ENCODE results near the gene PNMA6E.

GRCh38 chrX:153411988-153412574, 10.9 kb upstream of the PNMA6E start:
- TF ChIP-seq CTCF (IDR thresholded peaks at IDR 0.05; ENCODE audit: low read depth, low read length, poor library complexity, severe bottlenecking), result no peak
- TF ChIP-seq EZH2phosphoT487 (IDR thresholded peaks at IDR 0.05; ENCODE audit: borderline replicate concordance, low read length), result no peak
